ENCODE data around the gene POLR1C.

DNA sequence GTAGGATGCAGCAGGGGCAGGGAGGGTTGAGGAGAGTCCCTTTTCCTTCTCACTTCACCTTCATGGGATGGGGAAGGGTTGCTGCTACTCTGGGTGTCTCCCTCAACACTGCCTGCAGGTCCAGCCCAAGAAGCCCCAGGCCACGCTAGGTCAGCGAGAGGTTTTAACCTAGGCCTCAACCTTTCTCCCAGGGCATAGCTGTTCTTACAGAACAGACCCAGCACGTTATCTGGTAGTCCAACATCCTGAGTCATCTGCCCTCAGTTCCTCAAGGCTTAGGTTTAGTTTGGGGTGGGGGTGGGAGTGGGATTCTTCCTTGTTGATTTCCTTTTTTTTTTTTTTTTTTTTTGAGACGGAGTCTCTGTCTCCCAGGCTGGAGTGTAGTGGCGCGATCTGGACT is 22.6 kb upstream of the POLR1C start:
- TF ChIP-seq, protein P1, sequence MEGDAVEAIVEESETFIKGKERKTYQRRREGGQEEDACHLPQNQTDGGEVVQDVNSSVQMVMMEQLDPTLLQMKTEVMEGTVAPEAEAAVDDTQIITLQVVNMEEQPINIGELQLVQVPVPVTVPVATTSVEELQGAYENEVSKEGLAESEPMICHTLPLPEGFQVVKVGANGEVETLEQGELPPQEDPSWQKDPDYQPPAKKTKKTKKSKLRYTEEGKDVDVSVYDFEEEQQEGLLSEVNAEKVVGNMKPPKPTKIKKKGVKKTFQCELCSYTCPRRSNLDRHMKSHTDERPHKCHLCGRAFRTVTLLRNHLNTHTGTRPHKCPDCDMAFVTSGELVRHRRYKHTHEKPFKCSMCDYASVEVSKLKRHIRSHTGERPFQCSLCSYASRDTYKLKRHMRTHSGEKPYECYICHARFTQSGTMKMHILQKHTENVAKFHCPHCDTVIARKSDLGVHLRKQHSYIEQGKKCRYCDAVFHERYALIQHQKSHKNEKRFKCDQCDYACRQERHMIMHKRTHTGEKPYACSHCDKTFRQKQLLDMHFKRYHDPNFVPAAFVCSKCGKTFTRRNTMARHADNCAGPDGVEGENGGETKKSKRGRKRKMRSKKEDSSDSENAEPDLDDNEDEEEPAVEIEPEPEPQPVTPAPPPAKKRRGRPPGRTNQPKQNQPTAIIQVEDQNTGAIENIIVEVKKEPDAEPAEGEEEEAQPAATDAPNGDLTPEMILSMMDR (IDR thresholded peaks at IDR 0.05 in 4 of 5, conservative IDR thresholded peaks at IDR 0.05 in 1 of 5): no peak
- no peak for TF ChIP-seq POLR2A (IDR thresholded peaks at IDR 0.05)
